Measurements from ENCODE around the gene ARHGAP28. TPM values are rescaled to one million over a fixed set of nuclear protein-coding genes. Genes with fewer than 3 reads are reported as not detected.

The ARHGAP28 gene
- total RNA-seq, 2 donors from 2014 or later: 16.3 to 16.5 TPM

DNA sequence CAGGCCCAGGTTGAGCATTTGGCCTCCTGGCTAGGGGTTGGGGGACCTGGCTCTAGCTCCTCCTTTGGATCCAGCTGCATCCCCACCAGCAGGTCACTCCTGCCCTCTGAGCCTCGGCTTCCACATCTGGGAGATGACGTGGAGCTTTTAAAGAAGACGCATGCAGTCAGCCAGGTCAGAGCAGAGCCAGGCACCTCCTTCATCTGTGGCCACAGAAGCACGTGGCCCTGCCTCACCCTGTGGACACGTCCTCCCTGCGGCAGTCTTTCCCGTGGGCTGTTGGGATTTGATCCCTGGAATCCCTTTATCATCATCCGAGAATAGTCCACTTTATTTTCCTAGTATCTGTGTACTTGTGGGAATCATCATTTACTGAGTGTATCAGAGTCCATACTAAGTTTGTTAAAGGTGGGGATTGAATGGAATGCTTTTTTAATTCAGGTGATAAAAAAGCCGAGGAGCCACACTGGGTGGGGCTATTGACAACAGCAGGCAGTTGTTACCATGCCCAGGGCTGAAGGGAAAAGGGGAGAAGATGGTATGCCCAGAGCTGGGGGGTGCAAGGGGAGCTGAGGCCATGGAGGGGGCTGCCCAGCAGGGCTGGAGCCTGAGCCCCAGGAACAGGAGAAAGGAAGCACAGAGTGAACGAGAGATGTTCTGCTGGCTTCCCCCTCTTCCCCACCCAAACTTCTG is 218.0 kb downstream of the ARHGAP28 start:
- DNase-seq: no peak
- no peaks in the 10 kb centered on the region for H3K27me3 ChIP-seq
- no peak overlapping the region for H3K4me3 ChIP-seq
- no peak for ATAC-seq
- WGBS, 2 donors: 79 to 83% methylated on average over 9 to 10 of the region's 10 CpGs
- H3K36me3 ChIP-seq (replicated peaks in 1 of 2; ENCODE audit: insufficient read depth in 1 of 2, low read depth in 2 of 2): no peaks in the 10 kb centered on the region
- no peak for TF ChIP-seq POLR2A (IDR thresholded peaks at IDR 0.05)
- TF ChIP-seq, protein P1, sequence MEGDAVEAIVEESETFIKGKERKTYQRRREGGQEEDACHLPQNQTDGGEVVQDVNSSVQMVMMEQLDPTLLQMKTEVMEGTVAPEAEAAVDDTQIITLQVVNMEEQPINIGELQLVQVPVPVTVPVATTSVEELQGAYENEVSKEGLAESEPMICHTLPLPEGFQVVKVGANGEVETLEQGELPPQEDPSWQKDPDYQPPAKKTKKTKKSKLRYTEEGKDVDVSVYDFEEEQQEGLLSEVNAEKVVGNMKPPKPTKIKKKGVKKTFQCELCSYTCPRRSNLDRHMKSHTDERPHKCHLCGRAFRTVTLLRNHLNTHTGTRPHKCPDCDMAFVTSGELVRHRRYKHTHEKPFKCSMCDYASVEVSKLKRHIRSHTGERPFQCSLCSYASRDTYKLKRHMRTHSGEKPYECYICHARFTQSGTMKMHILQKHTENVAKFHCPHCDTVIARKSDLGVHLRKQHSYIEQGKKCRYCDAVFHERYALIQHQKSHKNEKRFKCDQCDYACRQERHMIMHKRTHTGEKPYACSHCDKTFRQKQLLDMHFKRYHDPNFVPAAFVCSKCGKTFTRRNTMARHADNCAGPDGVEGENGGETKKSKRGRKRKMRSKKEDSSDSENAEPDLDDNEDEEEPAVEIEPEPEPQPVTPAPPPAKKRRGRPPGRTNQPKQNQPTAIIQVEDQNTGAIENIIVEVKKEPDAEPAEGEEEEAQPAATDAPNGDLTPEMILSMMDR (IDR thresholded peaks at IDR 0.05): no peak
- intact Hi-C loops (cut with DNase I): no loop called here
- H3K27ac ChIP-seq: peak overlapping the region in 1 of 4 donors; percentile 26
- peaks cover 72% of the 10 kb centered on the region for H3K4me1 ChIP-seq
- no peaks in the 10 kb centered on the region for H3K9me3 ChIP-seq

DNA sequence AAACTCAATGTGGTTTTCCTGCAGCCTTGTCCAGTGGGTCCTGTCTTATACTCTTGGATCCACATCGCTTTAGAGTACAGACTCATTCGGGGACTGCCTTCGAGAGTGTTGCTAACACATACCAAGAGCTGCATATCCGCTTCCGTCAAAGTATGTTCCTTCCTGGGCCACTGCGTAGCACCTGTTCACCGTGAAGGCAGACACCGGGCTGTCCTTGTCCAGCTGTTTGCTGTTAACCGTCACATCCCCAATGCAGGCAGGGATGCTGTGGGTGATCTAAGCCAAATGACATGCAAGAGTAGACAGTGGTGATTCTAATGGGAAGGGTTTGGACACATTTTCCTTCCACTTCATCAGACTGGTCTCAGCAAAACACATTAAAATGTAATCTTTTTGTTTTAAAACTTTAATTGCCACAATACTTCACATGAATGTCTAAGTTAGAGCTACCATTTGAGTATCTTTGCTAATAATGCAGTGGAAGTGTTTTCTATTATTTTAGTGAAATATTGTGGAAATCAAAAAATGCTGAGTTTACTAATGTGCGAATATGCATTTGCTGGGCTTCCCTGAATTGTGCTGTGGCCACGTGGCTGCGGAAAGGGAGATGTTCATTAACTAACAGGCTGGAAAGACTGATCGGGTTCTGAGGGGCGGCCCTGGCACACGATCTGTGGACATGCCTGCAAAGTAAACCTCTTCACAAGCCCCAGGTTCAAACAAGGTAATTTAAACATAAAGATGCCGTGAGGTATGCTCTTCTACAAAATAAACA is 219.0 kb downstream of the ARHGAP28 start:
- H3K27ac ChIP-seq: peak overlapping the region in 3 of 4 donors; percentile 59 to 76 (median 66)
- no peak for DNase-seq
- ATAC-seq: no peak
- no peaks in the 10 kb centered on the region for H3K27me3 ChIP-seq
- H3K36me3 ChIP-seq (replicated peaks in 1 of 2; ENCODE audit: insufficient read depth in 1 of 2, low read depth in 2 of 2): no peaks in the 10 kb centered on the region
- peaks cover 64% of the 10 kb centered on the region for H3K4me1 ChIP-seq
- intact Hi-C loops (cut with DNase I): no loop called here
- H3K4me3 ChIP-seq: no peak overlapping the region
- no peaks in the 10 kb centered on the region for H3K9me3 ChIP-seq
- no peak for TF ChIP-seq POLR2A (IDR thresholded peaks at IDR 0.05)
- TF ChIP-seq, protein P1 (IDR thresholded peaks at IDR 0.05): no peak
- 68 to 73% methylated on average over 16 of the region's 16 CpGs for WGBS, 2 donors

DNA sequence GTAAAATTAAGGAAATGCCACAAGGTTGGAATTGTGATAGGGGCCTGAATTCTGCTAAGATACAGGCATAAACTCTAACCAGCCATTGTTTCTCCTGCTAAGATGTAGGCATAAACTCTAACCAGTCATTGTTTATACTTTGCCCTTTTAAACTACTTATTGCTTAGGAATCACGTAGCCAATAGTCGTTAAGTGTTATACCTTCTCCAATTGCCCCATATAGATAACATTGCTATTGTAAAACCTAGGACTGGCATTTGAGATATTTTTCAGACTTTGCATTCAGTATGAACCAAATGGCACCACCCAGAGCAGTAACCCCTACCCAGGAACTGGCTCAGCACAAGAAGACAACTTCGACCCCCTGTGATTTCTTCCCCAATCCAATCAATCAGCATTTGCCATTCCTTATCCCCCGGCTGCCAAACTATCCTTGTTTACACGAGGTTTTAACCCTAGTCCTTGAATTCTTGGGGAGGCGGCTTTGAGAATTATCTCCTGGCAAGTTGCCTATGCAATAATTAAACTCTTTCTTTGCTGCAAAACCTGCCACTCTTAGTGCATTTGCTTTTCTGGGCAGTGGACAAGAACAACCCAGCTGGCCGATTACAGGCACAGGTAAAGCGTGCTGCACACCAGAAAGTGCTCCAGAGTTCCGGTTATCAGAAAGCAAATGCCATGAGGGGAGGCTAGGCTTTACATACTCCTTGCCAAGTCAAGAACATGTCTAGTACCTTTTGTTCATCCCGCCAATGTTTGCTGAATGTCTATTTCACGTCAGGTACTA is 220.5 kb downstream of the ARHGAP28 start:
- intact Hi-C loops (cut with DNase I): no loop called here
- H3K4me3 ChIP-seq: no peak overlapping the region
- TF ChIP-seq, protein P1 (IDR thresholded peaks at IDR 0.05): no peak
- TF ChIP-seq POLR2A (IDR thresholded peaks at IDR 0.05): peak in 1 of 3 donors; percentile 10
- DNase-seq (peak; percentile 67 to 89 (median 82)), ATAC-seq (peak; percentile 87)
- peaks cover 66% of the 10 kb centered on the region for H3K4me1 ChIP-seq
- WGBS, 2 donors: 25 to 27% methylated on average over 11 of the region's 11 CpGs
- H3K27me3 ChIP-seq: no peaks in the 10 kb centered on the region
- H3K9me3 ChIP-seq: no peaks in the 10 kb centered on the region
- no peaks in the 10 kb centered on the region for H3K36me3 ChIP-seq (replicated peaks in 1 of 2; ENCODE audit: insufficient read depth in 1 of 2, low read depth in 2 of 2)
- H3K27ac ChIP-seq: peak overlapping the region; percentile 59 to 76 (median 68)

DNA sequence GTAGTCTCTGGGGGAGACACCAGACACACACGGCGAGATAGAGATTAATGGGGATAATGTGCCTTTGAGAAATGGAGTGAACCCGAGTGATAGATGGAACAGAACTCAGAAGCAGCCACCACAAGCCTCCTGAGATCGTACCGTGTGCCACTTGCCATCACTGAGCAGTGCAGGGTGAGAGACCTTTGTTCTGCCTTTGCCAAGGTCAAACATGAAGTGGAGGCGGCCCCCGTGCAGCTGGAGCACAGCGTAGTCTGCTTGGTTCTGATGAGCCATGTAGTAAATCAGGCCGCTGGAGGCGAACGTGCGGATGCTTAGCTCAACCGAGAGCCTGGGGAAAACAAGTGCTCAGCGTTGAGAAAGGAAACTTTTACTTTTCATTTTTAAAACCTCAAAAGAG is 221.1 kb downstream of the ARHGAP28 start:
- TF ChIP-seq, protein P1 (IDR thresholded peaks at IDR 0.05): no peak
- TF ChIP-seq POLR2A (IDR thresholded peaks at IDR 0.05): peak in 1 of 3 donors; percentile 7
- H3K27me3 ChIP-seq: no peaks in the 10 kb centered on the region
- peak overlapping the region; percentile 59 to 76 (median 68) for H3K27ac ChIP-seq
- no peaks in the 10 kb centered on the region for H3K9me3 ChIP-seq
- H3K36me3 ChIP-seq (replicated peaks in 1 of 2; ENCODE audit: insufficient read depth in 1 of 2, low read depth in 2 of 2): no peaks in the 10 kb centered on the region
- WGBS, 2 donors: 47 to 51% methylated on average over 14 of the region's 14 CpGs
- no peak overlapping the region for H3K4me3 ChIP-seq
- intact Hi-C loops (cut with DNase I): no loop called here
- DNase-seq (peak; percentile 59 to 68 (median 65)), ATAC-seq (peak; percentile 64)
- peaks cover 73% of the 10 kb centered on the region for H3K4me1 ChIP-seq

All from body of pancreas (tissue), 4 donors.